Measurements from ENCODE around the gene EPHA2. TPM values are rescaled to one million over a fixed set of nuclear protein-coding genes. Genes with fewer than 3 reads are reported as not detected.

The EPHA2 gene
- total RNA-seq, 1 experiment from 2014 or later: 248 TPM

DNA sequence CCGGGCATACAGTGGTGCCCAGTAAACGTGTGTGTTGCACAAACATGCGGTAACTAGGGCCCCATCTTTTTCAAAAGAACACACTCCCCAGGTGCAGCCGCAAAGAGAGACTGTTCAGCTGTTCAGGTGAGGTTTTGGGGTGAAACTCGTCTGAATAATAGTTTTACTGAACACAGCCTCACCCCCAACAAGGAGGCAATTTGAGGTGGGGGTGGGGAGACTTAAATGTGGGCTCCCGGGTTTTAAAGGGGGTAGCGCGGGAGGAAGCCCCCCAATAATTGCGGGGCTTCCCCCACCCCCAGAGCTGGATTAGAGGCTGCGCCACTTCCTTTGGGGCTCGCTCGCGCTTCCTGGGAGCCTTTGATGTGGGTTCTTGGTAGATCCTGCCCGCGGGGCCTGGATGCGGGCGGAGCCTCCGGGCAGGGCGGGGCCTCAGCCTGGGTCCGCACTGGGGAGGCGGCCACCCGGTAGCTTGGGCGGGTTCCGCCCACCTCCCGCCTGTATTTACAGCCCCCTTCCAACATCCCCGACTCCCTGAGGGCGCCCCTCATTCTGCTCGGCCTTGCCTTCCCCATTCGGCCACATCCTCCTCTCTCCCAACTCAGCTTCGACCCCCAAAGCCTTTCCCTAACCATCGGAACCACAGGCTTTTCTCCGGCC is 6.4 kb upstream of the EPHA2 start:
- POLR2A ChIA-PET: interaction anchor here (1.3 to 4.6 kb wide), 2 partner anchors 8 to 23 kb away, joined by 4 to 44 read pairs; partner anchors contain the start of gene EPHA2
- Mint-ChIP-seq H3K4me1 (ENCODE audit: insufficient read depth, unreplicated experiment) (peaks cover 43% of the 10 kb centered on the region), H3K9me3 (ENCODE audit: unreplicated experiment) (no peaks in the 10 kb centered on the region), H3K4me3 (ENCODE audit: unreplicated experiment) (no peak overlapping the region), H3K36me3 (ENCODE audit: insufficient read depth, unreplicated experiment) (peaks cover 23% of the 10 kb centered on the region), H3K27me3 (ENCODE audit: insufficient read depth, unreplicated experiment) (no peaks in the 10 kb centered on the region), H3K27ac (ENCODE audit: low read depth, unreplicated experiment) (no peak overlapping the region)
- no TSS peak for BruUV-seq (replicated peaks)
- DNase-seq (ENCODE audit: unreplicated experiment): no peak
- CTCF ChIA-PET: interaction anchor here (0.8 to 2.5 kb wide), 3 partner anchors 22 to 84 kb away, joined by 4 to 9 read pairs (median 6); no protein-coding TSS in a partner anchor
- intact Hi-C loops (cut with micrococcal nuclease): no loop called here
- TF ChIP-seq, protein P1, sequence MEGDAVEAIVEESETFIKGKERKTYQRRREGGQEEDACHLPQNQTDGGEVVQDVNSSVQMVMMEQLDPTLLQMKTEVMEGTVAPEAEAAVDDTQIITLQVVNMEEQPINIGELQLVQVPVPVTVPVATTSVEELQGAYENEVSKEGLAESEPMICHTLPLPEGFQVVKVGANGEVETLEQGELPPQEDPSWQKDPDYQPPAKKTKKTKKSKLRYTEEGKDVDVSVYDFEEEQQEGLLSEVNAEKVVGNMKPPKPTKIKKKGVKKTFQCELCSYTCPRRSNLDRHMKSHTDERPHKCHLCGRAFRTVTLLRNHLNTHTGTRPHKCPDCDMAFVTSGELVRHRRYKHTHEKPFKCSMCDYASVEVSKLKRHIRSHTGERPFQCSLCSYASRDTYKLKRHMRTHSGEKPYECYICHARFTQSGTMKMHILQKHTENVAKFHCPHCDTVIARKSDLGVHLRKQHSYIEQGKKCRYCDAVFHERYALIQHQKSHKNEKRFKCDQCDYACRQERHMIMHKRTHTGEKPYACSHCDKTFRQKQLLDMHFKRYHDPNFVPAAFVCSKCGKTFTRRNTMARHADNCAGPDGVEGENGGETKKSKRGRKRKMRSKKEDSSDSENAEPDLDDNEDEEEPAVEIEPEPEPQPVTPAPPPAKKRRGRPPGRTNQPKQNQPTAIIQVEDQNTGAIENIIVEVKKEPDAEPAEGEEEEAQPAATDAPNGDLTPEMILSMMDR (IDR thresholded peaks at IDR 0.05; ENCODE audit: unreplicated experiment): no peak

DNA sequence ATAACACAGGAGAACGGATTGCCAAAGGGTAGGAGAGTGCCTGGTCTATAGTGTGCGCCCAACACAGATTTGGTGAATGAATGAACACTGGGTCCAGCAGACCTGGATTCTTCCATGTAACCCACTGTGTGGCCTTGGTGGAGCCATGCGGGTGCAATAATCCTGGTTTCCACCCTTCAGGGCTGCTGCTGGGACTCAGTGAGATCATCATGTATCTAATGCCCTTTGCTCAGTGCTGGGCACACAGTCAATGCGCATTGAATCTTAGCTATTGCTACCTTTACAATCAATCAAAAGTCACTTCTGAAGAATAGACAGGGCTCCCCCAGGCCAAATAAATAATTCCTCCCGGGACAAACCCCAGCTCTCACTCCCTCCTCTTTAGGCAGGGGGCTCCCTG is 5.8 kb upstream of the EPHA2 start:
- Mint-ChIP-seq H3K4me3 (ENCODE audit: unreplicated experiment) (no peak overlapping the region), H3K9me3 (ENCODE audit: unreplicated experiment) (no peaks in the 10 kb centered on the region), H3K27me3 (ENCODE audit: insufficient read depth, unreplicated experiment) (no peaks in the 10 kb centered on the region), H3K36me3 (ENCODE audit: insufficient read depth, unreplicated experiment) (peaks cover 23% of the 10 kb centered on the region), H3K27ac (ENCODE audit: low read depth, unreplicated experiment) (no peak overlapping the region), H3K4me1 (ENCODE audit: insufficient read depth, unreplicated experiment) (peaks cover 49% of the 10 kb centered on the region)
- no TSS peak for BruUV-seq (replicated peaks)
- ChIA-PET CTCF (interaction anchor here (0.6 to 2.5 kb wide), 3 partner anchors 79 to 1451 kb away, joined by 3 to 9 read pairs (median 6); no protein-coding TSS in a partner anchor), POLR2A (interaction anchor here (1.1 kb wide), 1 partner anchor 14 kb away, joined by 4 read pairs; no protein-coding TSS in a partner anchor)
- DNase-seq (ENCODE audit: unreplicated experiment): no peak
- TF ChIP-seq, protein P1 (IDR thresholded peaks at IDR 0.05; ENCODE audit: unreplicated experiment): no peak
- intact Hi-C loops (cut with micrococcal nuclease): no loop called here

DNA sequence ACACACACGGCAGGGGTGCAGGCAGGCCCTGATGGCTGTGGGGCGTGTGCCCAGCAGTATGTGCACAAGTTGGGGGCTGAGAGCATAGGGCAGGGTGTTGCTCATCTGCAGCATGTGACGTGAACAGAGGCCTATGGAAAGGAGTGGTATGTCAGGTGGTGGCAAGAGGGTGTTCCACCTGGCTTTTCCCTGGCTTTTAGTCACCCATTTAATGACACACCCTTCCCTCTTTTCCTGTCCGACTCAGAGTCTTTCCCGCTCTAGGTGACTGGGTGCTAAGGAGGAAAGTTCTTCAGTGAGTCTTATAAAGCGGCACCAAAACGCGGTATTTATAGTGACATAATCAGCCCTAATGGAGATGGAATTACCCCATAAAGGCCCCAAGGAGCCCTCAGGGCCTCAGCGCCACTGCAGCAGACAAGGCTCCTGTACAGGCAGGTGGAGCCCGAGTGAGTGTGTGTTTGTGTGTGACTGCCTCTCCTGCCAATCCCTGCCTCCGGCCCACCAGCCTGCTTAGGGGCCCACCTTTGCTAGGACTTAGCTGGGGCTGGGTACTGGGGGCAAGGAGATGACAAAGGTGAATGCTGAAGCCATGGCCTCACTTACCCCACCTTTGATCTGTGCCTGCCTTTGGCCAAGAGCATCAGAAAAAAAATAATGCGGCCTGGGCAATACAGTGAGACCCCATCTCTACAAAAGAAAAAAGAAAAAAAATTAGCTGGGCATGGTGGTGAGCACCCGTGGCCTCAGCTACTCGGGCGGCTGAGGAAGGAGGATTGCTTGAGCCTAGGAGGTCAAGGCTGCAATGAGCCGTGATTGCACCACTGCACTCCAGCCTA is 3.3 kb upstream of the EPHA2 start:
- Mint-ChIP-seq H3K4me3 (ENCODE audit: unreplicated experiment) (peak overlapping the region; percentile 33), H3K27me3 (ENCODE audit: insufficient read depth, unreplicated experiment) (no peaks in the 10 kb centered on the region), H3K4me1 (ENCODE audit: insufficient read depth, unreplicated experiment) (peaks cover 35% of the 10 kb centered on the region), H3K36me3 (ENCODE audit: insufficient read depth, unreplicated experiment) (peaks cover 21% of the 10 kb centered on the region), H3K9me3 (ENCODE audit: unreplicated experiment) (no peaks in the 10 kb centered on the region), H3K27ac (ENCODE audit: low read depth, unreplicated experiment) (peak overlapping the region; percentile 84)
- intact Hi-C loops (cut with micrococcal nuclease): no loop called here
- POLR2A ChIA-PET: interaction anchor here (0.8 to 6.5 kb wide), 4 partner anchors 13 to 37 kb away, joined by 3 to 112 read pairs (median 35); no protein-coding TSS in a partner anchor
- no TSS peak for BruUV-seq (replicated peaks)
- TF ChIP-seq, protein P1 (IDR thresholded peaks at IDR 0.05; ENCODE audit: unreplicated experiment): no peak
- CTCF ChIA-PET: interaction anchor here (0.9 to 1.2 kb wide), 3 partner anchors 23 to 80 kb away, joined by 3 to 4 read pairs (median 3); no protein-coding TSS in a partner anchor
- DNase-seq (ENCODE audit: unreplicated experiment): peak; percentile 74

DNA sequence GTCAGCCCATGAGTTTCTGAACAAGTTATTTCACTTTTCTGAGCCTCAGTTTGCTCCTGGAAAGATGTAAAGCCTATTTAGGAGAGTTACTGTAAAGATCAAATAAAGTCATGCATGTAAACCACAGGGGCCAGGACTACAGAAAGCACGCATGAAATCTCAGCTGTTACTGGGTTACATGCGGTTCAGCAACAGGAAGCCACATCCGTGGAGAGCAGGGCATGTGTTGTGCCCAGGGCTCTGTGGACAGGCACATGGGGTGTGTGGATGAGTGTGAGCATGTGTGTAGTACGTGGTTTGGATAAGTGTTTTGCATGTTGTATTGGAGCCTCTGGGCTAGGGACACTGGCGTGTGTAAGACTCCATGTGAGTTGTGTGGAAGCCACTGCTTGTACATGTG is 2.2 kb upstream of the EPHA2 start:
- H3K4me3 Mint-ChIP-seq (ENCODE audit: unreplicated experiment): peak overlapping the region; percentile 87
- H3K9me3 Mint-ChIP-seq (ENCODE audit: unreplicated experiment): no peaks in the 10 kb centered on the region
- intact Hi-C loops (cut with micrococcal nuclease): no loop called here
- no TSS peak for BruUV-seq (replicated peaks)
- POLR2A ChIA-PET: interaction anchor here (0.6 to 6.5 kb wide), 8 partner anchors 12 to 757 kb away, joined by 3 to 153 read pairs (median 38); no protein-coding TSS in a partner anchor
- H3K4me1 Mint-ChIP-seq (ENCODE audit: insufficient read depth, unreplicated experiment): peaks cover 29% of the 10 kb centered on the region
- no peak for DNase-seq (ENCODE audit: unreplicated experiment)
- peak overlapping the region; percentile 84 for H3K27ac Mint-ChIP-seq (ENCODE audit: low read depth, unreplicated experiment)
- peaks cover 25% of the 10 kb centered on the region for H3K36me3 Mint-ChIP-seq (ENCODE audit: insufficient read depth, unreplicated experiment)
- H3K27me3 Mint-ChIP-seq (ENCODE audit: insufficient read depth, unreplicated experiment): no peaks in the 10 kb centered on the region
- CTCF ChIA-PET: interaction anchor here (0.9 to 15.2 kb wide), 3 partner anchors 24 to 78 kb away, joined by 3 to 156 read pairs (median 4); no protein-coding TSS in a partner anchor
- TF ChIP-seq, protein P1 (IDR thresholded peaks at IDR 0.05; ENCODE audit: unreplicated experiment): no peak

All from MCF 10A (cell line).